A549 (cell line): Measurements from ENCODE around the gene MCTP1. TPM values are rescaled to one million over a fixed set of nuclear protein-coding genes. Genes with fewer than 3 reads are reported as not detected.

Experiments
- ATAC-seq, 2 experiments: fragments of 200-7000 bp in 1 of 2; fragments of >200 bp in 1 of 2; cut with Nextera tagmentation in 1 of 2; cut with Tn5 transposase in 1 of 2; 3 replicates each; pipeline versions ENCODE4 v1.8.0 to v1.9.1; 2018 to 2020; ENCODE audit warnings: mild to moderate bottlenecking in 1 of 2, moderate library complexity in 1 of 2
- CTCF ChIA-PET: fragments of 300-600 bp; sonication (Branson Sonifier 250); formaldehyde crosslinking; extraction: SDS; loops from one replicate; lab custom pipeline; 2021; ENCODE audit warnings: antibody characterized with exemption, inconsistent platforms; lab: Yijun Ruan, JAX
- POLR2A ChIA-PET: fragments of 350-600 bp; formaldehyde crosslinking; extraction: SDS; loops from one replicate; lab custom pipeline; 2021; ENCODE audit warnings: antibody characterized with exemption, inconsistent platforms; lab: Yijun Ruan, JAX
- DNase-seq, 2 experiments: peaks; one replicate each; pipeline versions ENCODE4 v3.0.0 to v3.0.0-alpha.2; 2011 to 2016; ENCODE audit warnings: low read depth in 1 of 2, low spot score in 1 of 2
- FAIRE-seq: peaks from 2 replicates; lab custom pipeline; 2011; peaks lifted over from hg19 to GRCh38; lab: Jason Lieb, UNC
- H3K27ac ChIP-seq, 2 experiments: fragments of >200 bp; sonication (Bioruptor Twin); formaldehyde crosslinking; 3 replicates each; pipeline ENCODE4 v1.5.1; 2016 to 2017
- H3K4me1 ChIP-seq: fragments of >200 bp; sonication (Bioruptor Twin); formaldehyde crosslinking; 3 replicates; pipeline ENCODE4 v1.6.1; 2016
- H3K4me2 ChIP-seq: fragments of >200 bp; sonication (Bioruptor Twin); formaldehyde crosslinking; 3 replicates; pipeline ENCODE4 v1.6.1; 2016
- H3K4me3 ChIP-seq: fragments of >200 bp; sonication (Bioruptor Twin); formaldehyde crosslinking; 3 replicates; pipeline ENCODE4 v1.5.1; 2016
- H3K9me3 ChIP-seq: fragments of >200 bp; sonication (Bioruptor Twin); formaldehyde crosslinking; 3 replicates; pipeline ENCODE4 v1.6.1; 2016
- E2F6 ChIP-seq: IDR thresholded peaks from 2 replicates; pipeline ENCODE4 v1.6.1; 2012; ENCODE audit warnings: low read depth, borderline replicate concordance
- EHF ChIP-seq: fragments of 250-450 bp; sonication (Bioruptor Pico); IDR thresholded peaks from 2 replicates; pipeline ENCODE4 v1.5.0; 2020; ENCODE audit warnings: mild to moderate bottlenecking
- ELK1 ChIP-seq: fragments of 150-350 bp; IDR thresholded peaks from 2 replicates; pipeline ENCODE4 v1.6.1; 2014; ENCODE audit warnings: low read depth, mild to moderate bottlenecking, low read length
- EP300 ChIP-seq, 2 experiments: fragments of >200 bp; sonication (Bioruptor Twin); formaldehyde crosslinking; IDR thresholded peaks; 2 replicates in 1 of 2; 3 replicates in 1 of 2; pipeline ENCODE4 v1.6.1; 2016 to 2017
- HEYL ChIP-seq: fragments of 250-450 bp; sonication (Bioruptor Pico); IDR thresholded peaks from 2 replicates; pipeline ENCODE4 v1.8.0; 2021; ENCODE audit warnings: mild to moderate bottlenecking, moderate library complexity
- HOXB13 ChIP-seq: fragments of 250-450 bp; sonication (Bioruptor Pico); IDR thresholded peaks from 2 replicates; pipeline ENCODE4 v1.5.0; 2020; ENCODE audit warnings: low read depth, mild to moderate bottlenecking, moderate library complexity
- KDM1A ChIP-seq: fragments of 200-600 bp; sonication (generic); IDR thresholded peaks from 2 replicates; pipeline ENCODE4 v1.6.1; 2016; ENCODE audit warnings: low read depth, mild to moderate bottlenecking
- KDM5A ChIP-seq: fragments of 200-600 bp; sonication (generic); IDR thresholded peaks from 2 replicates; pipeline ENCODE4 v1.6.1; 2016; ENCODE audit warnings: antibody characterized with exemption, mild to moderate bottlenecking
- MAFK ChIP-seq: fragments of 450-650 bp; IDR thresholded peaks from 2 replicates; pipeline ENCODE4 v1.6.1; 2014; ENCODE audit not compliant: partially characterized antibody
- MAZ ChIP-seq: fragments of 150-350 bp; IDR thresholded peaks from 2 replicates; pipeline ENCODE4 v1.6.1; 2014; ENCODE audit warnings: antibody characterized with exemption, low read depth, low read length, borderline replicate concordance
- POLR2A ChIP-seq: IDR thresholded peaks from 2 replicates; pipeline ENCODE4 v1.6.1; 2012; ENCODE audit warnings: mild to moderate bottlenecking, low read length
- RAD21 ChIP-seq, 2 experiments: fragments of >200 bp in 1 of 2; sonication (Bioruptor Twin) in 1 of 2; formaldehyde crosslinking in 1 of 2; IDR thresholded peaks in 1 of 2; conservative IDR thresholded peaks in 1 of 2; 2 replicates in 1 of 2; 3 replicates in 1 of 2; pipeline ENCODE4 v1.6.1; 2012 to 2018; ENCODE audit warnings: inconsistent platforms in 1 of 2
- REST ChIP-seq: fragments of 200-600 bp; sonication (generic); IDR thresholded peaks from 2 replicates; pipeline ENCODE4 v1.6.1; 2016; ENCODE audit warnings: antibody characterized with exemption, mild to moderate bottlenecking, moderate library complexity
- SREBF2 ChIP-seq: fragments of 450-650 bp; IDR thresholded peaks from 2 replicates; pipeline ENCODE4 v1.6.1; 2014; ENCODE audit warnings: mild to moderate bottlenecking, moderate library complexity
- TFCP2L1 ChIP-seq: fragments of 250-450 bp; sonication (Bioruptor Pico); IDR thresholded peaks from 2 replicates; pipeline ENCODE4 v1.5.0; 2021; ENCODE audit warnings: mild to moderate bottlenecking
- USF2 ChIP-seq: fragments of 450-650 bp; IDR thresholded peaks from 2 replicates; pipeline ENCODE4 v1.6.1; 2014; ENCODE audit warnings: antibody characterized with exemption
- ZNF302 ChIP-seq: fragments of 250-450 bp; sonication (Bioruptor Pico); IDR thresholded peaks from 2 replicates; pipeline ENCODE4 v1.9.0; 2021; ENCODE audit warnings: inconsistent platforms, mild to moderate bottlenecking, moderate library complexity
- WGBS: methylation state at CpG from one replicate; pipeline ENCODE4 v1.1.6; 2017; ENCODE audit errors: missing lambda C conversion rate; 5-methylcytosine and 5-hydroxymethylcytosine counted together
- polyA plus RNA-seq, 4 experiments: library from polyadenylated mRNA; depleted of rRNA in 3 of 4; stranded (reverse); fragments of >200 nt; fragmentation: RNase III in 1 of 4; extraction: RNeasy Plus Mini Kit Qiagen cat#74134 plus additional on column Dnase treatment in 1 of 4; gene quantifications; 2 replicates in 3 of 4; 3 replicates in 1 of 4; pipeline ENCODE4 v1.2.3, GENCODE V29; 2011 to 2017

The MCTP1 gene
- polyA plus RNA-seq, 2 of the 4 experiments (the other 2 are of a cell fraction) = 5.4 to 6.9 TPM

- 57% methylated on average over 5 of the region's 5 CpGs for WGBS
- ChIA-PET POLR2A (no interaction called here), CTCF (interaction anchor here (1.3 kb wide), 1 partner anchor 39 kb away, joined by 3 read pairs; no protein-coding TSS in a partner anchor)
- no peak for ATAC-seq
- Histone ChIP-seq H3K27ac (no peak overlapping the region), H3K4me1 (no peaks in the 10 kb centered on the region), H3K9me3 (no peaks in the 10 kb centered on the region), H3K4me3 (no peak overlapping the region), H3K4me2 (no peak overlapping the region)
- TF ChIP-seq EHF (no peak), MAFK (no peak), HEYL (CRISPR knock-in tag) (no peak), ZNF302 (CRISPR knock-in tag) (no peak), ELK1 (no peak), HOXB13 (CRISPR knock-in tag) (no peak), TFCP2L1 (CRISPR knock-in tag) (no peak), MAZ (no peak), POLR2A (no peak)
- DNase-seq = no peak
- no peak for FAIRE-seq
Measured at GRCh38 chr5:94777056-94777880, 507.6 kb downstream of the MCTP1 start.

GRCh38 chr5:94776167-94776566 lies 508.7 kb downstream of the MCTP1 start:
- no peak for ATAC-seq
- Histone ChIP-seq H3K9me3 (no peaks in the 10 kb centered on the region), H3K4me1 (no peaks in the 10 kb centered on the region), H3K27ac (no peak overlapping the region), H3K4me3 (no peak overlapping the region), H3K4me2 (no peak overlapping the region)
- no peak for FAIRE-seq
- ChIA-PET POLR2A (no interaction called here), CTCF (no interaction called here)
- no peak for DNase-seq
- no peak for TF ChIP-seq MAZ
- TF ChIP-seq REST = no peak
- no peak for TF ChIP-seq TFCP2L1 (CRISPR knock-in tag)
- no peak for TF ChIP-seq USF2
- no peak for TF ChIP-seq KDM1A
- TF ChIP-seq EP300 (IDR thresholded peaks at IDR 0.05) = no peak
- TF ChIP-seq RAD21 (conservative IDR thresholded peaks at IDR 0.05 in 1 of 2, IDR thresholded peaks at IDR 0.05 in 1 of 2) = no peak
- no peak for TF ChIP-seq KDM5A
- TF ChIP-seq SREBF2 = no peak
- WGBS = 46% methylated on average over 5 of the region's 5 CpGs

- TF ChIP-seq KDM5A = no peak
- no peak for TF ChIP-seq E2F6
- TF ChIP-seq POLR2A = no peak
- WGBS = 73% methylated on average over 2 of the region's 2 CpGs
- Histone ChIP-seq H3K27ac (no peak overlapping the region), H3K9me3 (no peaks in the 10 kb centered on the region), H3K4me2 (no peak overlapping the region), H3K4me3 (no peak overlapping the region), H3K4me1 (no peaks in the 10 kb centered on the region)
- ATAC-seq = no peak
- ChIA-PET POLR2A (no interaction called here), CTCF (interaction anchor here (1.9 kb wide), 1 partner anchor 17 kb away, joined by 3 read pairs; no protein-coding TSS in a partner anchor)
- no peak for FAIRE-seq
- DNase-seq = no peak
Measured at GRCh38 chr5:94775088-94775487, 509.8 kb downstream of the MCTP1 start.
